Fibroblast of pulmonary artery (primary cell): ENCODE results near the gene SRP68.
A peak's percentile ranks its signal among the peaks of the same experiment; 100 is the strongest.

Source experiments
- DNase-seq: peaks from one replicate; pipeline ENCODE4 v3.0.0-alpha.2; 2010; ENCODE audit warnings: low read depth
- H3K4me3 ChIP-seq: replicated peaks from 2 replicates; pipeline ENCODE4 v1.5.1; 2011; ENCODE audit warnings: low read depth, mild to moderate bottlenecking, control low read depth, low read length, moderate library complexity
- CTCF ChIP-seq: IDR thresholded peaks from 2 replicates; pipeline ENCODE4 v1.5.1; 2011; ENCODE audit warnings: mild to moderate bottlenecking, control low read depth, low read length, inconsistent platforms; ENCODE audit errors: missing control alignments

SRP68 gene

GRCh38 chr17:76002100-76002499 is 70.2 kb downstream of the SRP68 start:
- no peak for TF ChIP-seq CTCF
- DNase-seq, result no peak
- H3K4me3 ChIP-seq, result no peak overlapping the region

- no peak for TF ChIP-seq CTCF
- H3K4me3 ChIP-seq, result no peak within 1 kb of the TSS
- DNase-seq, result no peak
Measured at GRCh38 chr17:76000755-76001521, 71.4 kb downstream of the SRP68 start, which contains the start of gene CDK3. Gene CDK3, plus strand, starts transcription at chr17:76000855. Its CDS starts 571 bp downstream, at chr17:76001426.

- no peak overlapping the region for H3K4me3 ChIP-seq
- TF ChIP-seq CTCF, result peak; percentile 52
- peak; percentile 40 for DNase-seq
Measured at GRCh38 chr17:76000016-76000754, 72.1 kb downstream of the SRP68 start.

- H3K4me3 ChIP-seq, result no peak overlapping the region
- no peak for TF ChIP-seq CTCF
- no peak for DNase-seq
Measured at GRCh38 chr17:75998327-75998795, 74.0 kb downstream of the SRP68 start.

- DNase-seq, result peak; percentile 39
Measured at GRCh38 chr17:75996665-75997590, 75.4 kb downstream of the SRP68 start.

More at GRCh38 chr17:75996665-75997590, 75.4 kb downstream of the SRP68 start:
- TF ChIP-seq CTCF, result no peak
- H3K4me3 ChIP-seq, result no peak overlapping the region
